Activated naive CD8-positive, alpha-beta T cell (primary cell): ENCODE data around the gene FAM13C.

Source experiments
- H3K27ac Mint-ChIP-seq: one replicate; pipeline ENCODE4 v1.8.0; 2021; ENCODE audit warnings: mixed read lengths
- H3K27me3 Mint-ChIP-seq: one replicate; pipeline ENCODE4 v1.8.0; 2021; ENCODE audit warnings: mixed read lengths
- H3K36me3 Mint-ChIP-seq: one replicate; pipeline ENCODE4 v1.8.0; 2021; ENCODE audit warnings: mixed read lengths
- H3K4me1 Mint-ChIP-seq: one replicate; pipeline ENCODE4 v1.8.0; 2021; ENCODE audit warnings: low read depth, mixed read lengths
- H3K4me3 Mint-ChIP-seq: one replicate; pipeline ENCODE4 v1.8.0; 2021; ENCODE audit warnings: mild to moderate bottlenecking, mixed read lengths
- H3K9me3 Mint-ChIP-seq: one replicate; pipeline ENCODE4 v1.8.0; 2021; ENCODE audit warnings: low read depth, mixed read lengths

Gene FAM13C

DNA sequence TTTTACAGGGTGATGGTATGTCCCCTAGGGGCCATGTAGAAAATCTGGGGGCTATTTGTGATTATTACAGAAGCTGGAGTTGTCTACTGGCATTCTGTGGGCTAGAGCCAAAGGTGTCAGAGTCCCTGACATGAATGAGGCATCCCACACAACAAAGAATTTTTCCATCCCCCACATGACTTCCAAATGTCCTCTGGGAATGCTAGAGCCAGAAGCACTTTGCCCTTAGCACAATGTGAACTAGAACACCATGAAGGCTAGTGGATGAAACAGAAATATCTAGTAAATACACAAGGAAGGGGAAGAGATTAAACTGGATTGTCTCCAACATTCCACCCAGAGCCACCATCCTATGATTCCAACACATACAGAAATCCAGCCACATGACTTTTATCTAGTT, 46.9 kb downstream of the FAM13C start:
- Mint-ChIP-seq H3K36me3 (no peaks in the 10 kb centered on the region), H3K27ac (no peak overlapping the region), H3K4me1 (no peaks in the 10 kb centered on the region), H3K9me3 (no peaks in the 10 kb centered on the region), H3K27me3 (no peaks in the 10 kb centered on the region), H3K4me3 (no peak overlapping the region)

- H3K9me3 Mint-ChIP-seq: peaks cover 4% of the 10 kb centered on the region
- H3K4me3 Mint-ChIP-seq: no peak overlapping the region
- H3K36me3 Mint-ChIP-seq: no peaks in the 10 kb centered on the region
Measured at GRCh38 chr10:59314268-59314667, 48.1 kb downstream of the FAM13C start.

DNA sequence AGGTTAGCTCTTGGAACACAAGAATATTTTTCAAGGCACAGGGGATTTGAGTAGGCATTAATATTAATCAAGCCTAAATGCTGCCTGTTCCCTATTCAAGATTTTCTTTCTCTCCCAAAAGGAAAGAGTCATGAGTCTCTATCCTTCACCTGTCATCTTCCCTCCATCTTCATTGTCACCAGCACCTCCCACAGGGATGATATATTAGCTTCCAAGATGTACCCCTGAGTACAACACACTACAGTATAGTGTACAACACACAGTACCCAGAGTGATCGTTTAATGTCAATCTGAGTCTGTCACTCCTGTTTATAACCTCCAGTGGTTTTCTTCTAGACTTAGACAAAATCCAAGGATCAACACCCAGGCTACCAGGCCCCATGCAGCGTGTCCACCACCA, 50.1 kb downstream of the FAM13C start:
- Mint-ChIP-seq H3K27me3 (no peaks in the 10 kb centered on the region), H3K27ac (no peak overlapping the region), H3K9me3 (peaks cover 6% of the 10 kb centered on the region), H3K36me3 (no peaks in the 10 kb centered on the region), H3K4me3 (no peak overlapping the region), H3K4me1 (no peaks in the 10 kb centered on the region)

More at GRCh38 chr10:59314268-59314667, 48.1 kb downstream of the FAM13C start:
- Mint-ChIP-seq H3K27me3 (no peaks in the 10 kb centered on the region), H3K27ac (no peak overlapping the region), H3K4me1 (no peaks in the 10 kb centered on the region)

DNA sequence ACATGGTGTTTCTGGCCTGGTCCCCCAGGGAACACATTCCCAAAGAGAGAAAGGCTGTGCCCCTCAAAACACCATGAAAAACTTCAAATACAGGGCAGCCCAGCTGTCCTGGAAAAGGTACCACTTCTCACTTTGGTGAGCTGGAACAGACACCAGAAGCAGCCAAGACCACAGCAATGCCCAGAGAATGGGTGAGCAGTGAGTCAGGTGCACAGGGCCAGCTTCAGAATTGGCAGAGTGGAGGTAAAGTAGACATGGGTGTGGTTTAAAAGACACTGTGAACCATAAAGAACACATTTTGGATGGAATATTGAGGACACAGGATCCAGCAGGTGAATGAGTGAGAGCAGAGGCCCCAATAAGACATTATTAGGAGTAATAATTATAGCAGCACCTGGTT, 51.3 kb downstream of the FAM13C start:
- Mint-ChIP-seq H3K9me3 (peaks cover 6% of the 10 kb centered on the region), H3K27ac (no peak overlapping the region), H3K4me1 (no peaks in the 10 kb centered on the region)

DNA sequence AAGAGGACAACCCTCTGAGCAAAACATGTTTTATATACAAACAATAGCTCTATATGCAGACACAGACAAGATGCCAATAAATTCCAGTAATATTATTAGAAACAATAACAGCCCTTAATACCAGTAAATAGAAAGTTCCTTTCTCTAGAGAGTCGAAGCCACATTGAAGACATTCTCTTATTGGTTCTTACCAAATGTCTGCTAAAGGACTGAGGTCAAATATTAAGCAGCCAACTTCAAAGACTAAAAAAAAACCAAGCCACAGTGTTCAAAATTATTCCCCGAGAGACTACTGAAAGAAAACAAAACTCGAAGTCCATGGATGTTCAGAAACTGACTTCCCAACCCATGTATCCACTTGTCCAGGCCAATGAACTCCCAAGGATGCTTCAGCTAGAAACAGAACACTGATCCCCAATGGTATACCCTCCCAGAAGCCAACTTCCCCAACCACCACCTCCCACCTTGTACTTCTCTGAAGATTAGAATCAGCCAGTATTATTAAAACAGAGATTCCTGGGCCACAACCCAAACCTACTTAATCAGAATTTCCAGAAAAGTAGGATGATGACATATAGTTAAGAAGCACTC, 51.9 kb downstream of the FAM13C start:
- peaks cover 6% of the 10 kb centered on the region for H3K9me3 Mint-ChIP-seq
- H3K4me3 Mint-ChIP-seq: no peak overlapping the region
- no peaks in the 10 kb centered on the region for H3K4me1 Mint-ChIP-seq
- H3K27me3 Mint-ChIP-seq: no peaks in the 10 kb centered on the region
- no peak overlapping the region for H3K27ac Mint-ChIP-seq
- H3K36me3 Mint-ChIP-seq: no peaks in the 10 kb centered on the region

More for the DNA sequence above, 51.3 kb downstream of the FAM13C start:
- H3K27me3 Mint-ChIP-seq: no peaks in the 10 kb centered on the region
- no peaks in the 10 kb centered on the region for H3K36me3 Mint-ChIP-seq
- H3K4me3 Mint-ChIP-seq: no peak overlapping the region

DNA sequence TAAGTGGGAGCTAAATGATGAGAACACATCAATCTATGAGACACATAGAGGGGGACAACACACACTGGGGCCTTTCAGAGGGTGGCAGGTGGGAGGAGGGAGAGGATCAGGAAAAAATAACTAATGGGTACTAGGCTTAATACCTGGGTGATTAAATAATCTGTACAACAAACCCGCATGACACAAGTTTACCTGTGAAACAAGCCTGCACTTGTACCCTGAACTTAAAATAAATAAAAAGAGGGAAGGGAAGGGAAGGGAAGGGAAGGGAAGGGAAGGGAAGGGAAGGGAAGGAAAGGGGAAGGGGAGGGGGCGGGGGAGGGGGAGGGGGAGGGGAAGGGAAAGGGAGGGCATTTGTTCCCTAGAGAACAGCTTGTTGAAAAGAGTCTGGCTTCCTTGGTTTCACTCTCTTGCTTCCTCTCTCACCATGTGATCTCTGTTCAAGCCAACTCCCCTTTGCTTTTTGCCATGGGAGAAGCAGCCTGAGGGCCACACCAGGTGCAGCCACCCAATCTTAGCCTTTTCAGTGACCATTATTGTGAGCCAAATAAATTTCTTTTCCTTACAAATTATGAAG, 57.7 kb downstream of the FAM13C start:
- H3K4me1 Mint-ChIP-seq: no peaks in the 10 kb centered on the region
- peaks cover 6% of the 10 kb centered on the region for H3K9me3 Mint-ChIP-seq
- no peak overlapping the region for H3K4me3 Mint-ChIP-seq
- H3K27me3 Mint-ChIP-seq: no peaks in the 10 kb centered on the region
- H3K27ac Mint-ChIP-seq: no peak overlapping the region
- no peaks in the 10 kb centered on the region for H3K36me3 Mint-ChIP-seq

GRCh38 chr10:59303018-59303417, 59.3 kb downstream of the FAM13C start:
- H3K27me3 Mint-ChIP-seq: no peaks in the 10 kb centered on the region
- no peaks in the 10 kb centered on the region for H3K4me1 Mint-ChIP-seq
- no peak overlapping the region for H3K4me3 Mint-ChIP-seq
- H3K27ac Mint-ChIP-seq: no peak overlapping the region
- H3K9me3 Mint-ChIP-seq: no peaks in the 10 kb centered on the region
- H3K36me3 Mint-ChIP-seq: no peaks in the 10 kb centered on the region

DNA sequence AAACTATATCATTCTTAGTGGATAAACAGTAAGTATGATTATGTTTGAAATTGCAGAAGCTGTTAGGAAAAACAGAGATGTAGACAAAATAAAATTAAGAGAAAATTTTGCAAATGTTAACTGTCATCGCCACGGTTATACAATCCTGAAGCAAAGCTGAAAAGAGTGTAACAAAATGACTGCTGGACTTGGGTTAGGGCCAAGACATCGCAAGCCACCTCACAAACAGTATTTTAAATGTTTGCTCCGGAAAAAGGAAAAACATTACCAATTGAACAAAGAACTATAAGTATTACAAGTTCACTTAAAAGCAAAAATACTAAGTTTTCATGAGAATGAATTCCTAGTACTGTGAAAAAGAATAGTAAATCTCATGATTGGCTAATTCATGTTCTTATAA, 60.0 kb downstream of the FAM13C start:
- Mint-ChIP-seq H3K9me3 (no peaks in the 10 kb centered on the region), H3K4me1 (no peaks in the 10 kb centered on the region), H3K4me3 (no peak overlapping the region), H3K27ac (no peak overlapping the region), H3K36me3 (no peaks in the 10 kb centered on the region), H3K27me3 (no peaks in the 10 kb centered on the region)

- Mint-ChIP-seq H3K27ac (no peak overlapping the region), H3K9me3 (no peaks in the 10 kb centered on the region), H3K4me3 (no peak overlapping the region), H3K27me3 (no peaks in the 10 kb centered on the region), H3K4me1 (no peaks in the 10 kb centered on the region), H3K36me3 (no peaks in the 10 kb centered on the region)
Measured at GRCh38 chr10:59301067-59301754, 61.1 kb downstream of the FAM13C start.

- no peak overlapping the region for H3K27ac Mint-ChIP-seq
- no peak overlapping the region for H3K4me3 Mint-ChIP-seq
- H3K4me1 Mint-ChIP-seq: no peaks in the 10 kb centered on the region
- no peaks in the 10 kb centered on the region for H3K9me3 Mint-ChIP-seq
- no peaks in the 10 kb centered on the region for H3K36me3 Mint-ChIP-seq
- H3K27me3 Mint-ChIP-seq: no peaks in the 10 kb centered on the region
Measured at GRCh38 chr10:59300386-59300785, 62.0 kb downstream of the FAM13C start.

DNA sequence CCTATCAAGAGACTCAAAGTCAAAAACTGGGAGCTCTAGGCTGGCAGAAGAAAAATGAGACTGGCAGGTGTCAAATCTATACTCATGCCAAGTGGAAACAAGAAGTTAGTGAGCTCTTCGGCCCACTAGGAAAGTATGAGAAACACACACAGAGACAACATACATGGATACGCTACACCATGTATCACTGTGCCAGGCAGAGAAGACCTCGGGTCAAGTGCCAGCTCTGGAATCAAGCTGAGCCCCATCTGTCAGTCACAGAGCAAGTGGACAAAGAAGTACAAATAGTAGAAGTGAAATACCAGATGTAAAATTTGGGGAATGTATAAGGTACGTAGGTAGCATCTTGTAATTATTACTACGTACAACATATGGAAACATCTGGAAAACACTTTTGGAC, 62.4 kb downstream of the FAM13C start:
- Mint-ChIP-seq H3K27ac (no peak overlapping the region), H3K9me3 (no peaks in the 10 kb centered on the region), H3K4me1 (no peaks in the 10 kb centered on the region), H3K27me3 (no peaks in the 10 kb centered on the region), H3K4me3 (no peak overlapping the region), H3K36me3 (no peaks in the 10 kb centered on the region)

DNA sequence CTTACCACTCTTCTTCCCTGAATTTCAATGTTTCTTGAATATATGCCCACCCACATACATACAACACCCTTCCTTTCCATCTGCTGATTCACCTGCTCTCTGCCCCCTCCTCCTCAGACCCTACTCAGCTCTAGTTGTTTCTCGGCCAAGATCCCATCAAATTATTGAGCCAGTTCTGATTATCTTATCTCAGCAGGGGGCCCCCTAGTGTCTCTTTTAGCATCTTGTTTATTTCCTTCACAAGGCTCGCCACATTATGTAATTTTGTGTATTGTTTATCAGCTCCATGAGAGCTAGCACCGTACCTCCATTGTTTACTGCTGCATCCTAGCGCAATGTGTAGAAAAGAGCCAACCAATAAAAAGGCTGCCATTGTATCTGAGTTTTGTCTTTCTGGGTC, 71.9 kb downstream of the FAM13C start:
- no peak overlapping the region for H3K27ac Mint-ChIP-seq
- H3K4me1 Mint-ChIP-seq: no peaks in the 10 kb centered on the region
- no peaks in the 10 kb centered on the region for H3K36me3 Mint-ChIP-seq
- H3K4me3 Mint-ChIP-seq: no peak overlapping the region
- H3K27me3 Mint-ChIP-seq: no peaks in the 10 kb centered on the region
- no peaks in the 10 kb centered on the region for H3K9me3 Mint-ChIP-seq

GRCh38 chr10:59289853-59290252, 72.5 kb downstream of the FAM13C start:
- Mint-ChIP-seq H3K27me3 (no peaks in the 10 kb centered on the region), H3K4me3 (no peak overlapping the region), H3K36me3 (no peaks in the 10 kb centered on the region), H3K4me1 (no peaks in the 10 kb centered on the region), H3K9me3 (no peaks in the 10 kb centered on the region), H3K27ac (no peak overlapping the region)

DNA sequence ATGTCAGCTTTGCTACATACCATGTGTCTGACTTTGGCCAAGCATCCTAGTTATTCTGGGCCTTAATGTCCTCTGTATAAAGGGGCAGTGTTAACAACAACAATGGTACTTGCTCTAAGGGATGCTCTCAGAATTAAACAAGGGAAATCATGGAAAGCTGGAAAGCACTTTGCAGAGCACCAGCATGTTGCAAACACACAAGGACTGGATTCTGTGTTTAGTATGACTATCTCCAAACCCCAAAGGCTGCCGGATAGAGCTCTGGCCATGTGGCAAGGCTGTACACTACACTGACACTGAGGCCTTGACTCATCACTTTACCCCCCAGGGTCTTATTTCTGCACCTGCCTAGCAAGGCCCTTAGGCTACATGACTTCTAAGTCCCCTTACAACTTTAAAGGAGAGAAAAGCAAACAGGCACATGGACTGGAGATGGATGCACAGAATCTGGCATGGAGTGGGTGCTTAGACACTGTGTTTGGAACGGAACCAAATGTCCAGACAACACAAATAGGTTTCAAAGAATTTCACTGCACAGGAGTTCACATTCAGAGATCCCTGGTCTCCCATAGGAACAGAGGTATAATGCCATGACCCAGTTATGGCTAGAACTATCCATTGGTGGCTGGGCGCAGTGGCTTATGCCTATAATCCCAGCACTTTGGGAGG, 74.6 kb downstream of the FAM13C start:
- Mint-ChIP-seq H3K27ac (no peak overlapping the region), H3K4me3 (no peak overlapping the region), H3K9me3 (no peaks in the 10 kb centered on the region), H3K4me1 (no peaks in the 10 kb centered on the region), H3K36me3 (no peaks in the 10 kb centered on the region), H3K27me3 (no peaks in the 10 kb centered on the region)

- Mint-ChIP-seq H3K27ac (no peak overlapping the region), H3K4me3 (no peak overlapping the region), H3K27me3 (no peaks in the 10 kb centered on the region)
Measured at GRCh38 chr10:59285848-59286247, 76.5 kb downstream of the FAM13C start.

More at GRCh38 chr10:59285848-59286247, 76.5 kb downstream of the FAM13C start:
- Mint-ChIP-seq H3K4me1 (no peaks in the 10 kb centered on the region), H3K36me3 (no peaks in the 10 kb centered on the region), H3K9me3 (no peaks in the 10 kb centered on the region)
